Measurements from ENCODE around the gene ANKRD45.
"Not testable (repeated sequence)": the region's sequence is repeated elsewhere in the genome, so short reads cannot be mapped to it uniquely, and the experiment has no call there.

Gene ANKRD45

DNA sequence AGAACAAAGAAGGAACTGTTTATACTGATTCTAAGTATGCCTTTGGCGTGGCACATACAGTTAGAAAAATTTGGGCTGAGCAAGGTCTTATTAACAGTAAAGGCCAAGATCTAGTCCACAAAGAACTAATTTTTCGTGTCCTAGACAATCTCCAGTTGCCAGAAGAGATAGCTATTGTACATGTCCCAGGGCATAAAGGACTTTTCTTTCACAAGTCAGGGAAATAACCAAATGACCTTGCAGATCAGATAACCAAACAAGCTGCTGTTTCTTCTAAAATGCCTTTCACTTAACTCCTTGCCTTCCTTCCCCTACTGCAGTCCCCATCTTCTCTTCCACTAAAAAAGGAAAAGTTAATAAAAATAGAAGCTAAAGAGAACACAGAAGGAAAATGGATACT is 30.5 kb downstream of the ANKRD45 start:
- DNase-seq, result no peak

DNA sequence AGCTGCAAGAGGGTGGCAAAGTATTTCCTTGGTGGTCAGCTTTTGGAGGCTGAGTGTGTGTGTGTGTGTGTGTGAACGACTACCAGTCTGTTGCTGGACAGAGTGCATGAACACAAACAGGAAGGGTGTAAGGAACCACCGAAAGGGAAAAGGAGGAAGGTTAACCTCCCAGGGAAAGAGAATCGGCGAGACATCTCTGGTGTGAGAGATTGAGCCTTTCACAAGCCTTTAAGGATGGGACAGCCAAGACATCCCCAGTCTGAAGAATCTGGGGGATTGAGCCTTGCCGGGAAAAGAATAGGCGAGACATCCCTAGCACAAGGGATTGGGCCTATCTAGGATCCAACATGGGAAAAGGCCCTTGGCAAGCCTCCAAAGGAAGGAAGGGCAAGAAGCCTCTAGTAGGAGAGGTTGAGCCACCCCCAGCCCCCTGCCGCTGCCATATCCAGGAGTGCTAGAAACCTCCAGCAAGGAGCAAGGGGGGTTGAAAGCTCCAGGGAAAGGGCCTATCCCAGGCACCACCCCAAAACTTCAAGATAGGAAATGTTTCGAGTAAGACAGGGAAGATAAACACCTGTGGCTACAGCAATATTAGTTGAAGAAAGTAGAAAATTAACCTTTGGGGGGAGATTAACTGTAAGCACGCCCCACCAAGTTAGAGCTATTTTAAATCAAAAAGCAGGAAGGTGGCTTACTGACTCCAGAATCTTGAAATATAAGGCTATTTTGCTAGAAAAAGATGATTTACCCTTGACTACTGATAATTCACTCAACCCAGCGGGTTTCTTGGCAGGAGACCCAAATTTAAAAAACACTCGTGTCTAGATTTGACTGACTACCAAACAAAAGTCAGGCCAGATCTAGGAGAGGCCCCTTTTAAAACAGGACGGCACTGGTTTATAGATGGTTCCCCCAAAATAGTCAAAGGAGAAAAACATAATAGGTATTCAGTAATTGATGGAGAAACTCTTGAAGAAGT is 31.3 kb downstream of the ANKRD45 start:
- no peak for DNase-seq

GRCh38 chr1:173637236-173638042 is 32.2 kb downstream of the ANKRD45 start:
- not testable (repeated sequence) for DNase-seq

GRCh38 chr1:173635116-173635515 is 34.5 kb downstream of the ANKRD45 start, which contains the start of gene TEX50:
Gene TEX50 (plus strand): TSS chr1:173635338. CDS start chr1:173635522, 184 bp downstream.
- no peak for DNase-seq

- DNase-seq, result peak in 1 of 2 donors; percentile 11
These were observed 40.8 kb downstream of the ANKRD45 start for GRCh38 chr1:173628888-173629287.

GRCh38 chr1:173627269-173627668 is 42.4 kb downstream of the ANKRD45 start:
- DNase-seq, result no peak

DNA sequence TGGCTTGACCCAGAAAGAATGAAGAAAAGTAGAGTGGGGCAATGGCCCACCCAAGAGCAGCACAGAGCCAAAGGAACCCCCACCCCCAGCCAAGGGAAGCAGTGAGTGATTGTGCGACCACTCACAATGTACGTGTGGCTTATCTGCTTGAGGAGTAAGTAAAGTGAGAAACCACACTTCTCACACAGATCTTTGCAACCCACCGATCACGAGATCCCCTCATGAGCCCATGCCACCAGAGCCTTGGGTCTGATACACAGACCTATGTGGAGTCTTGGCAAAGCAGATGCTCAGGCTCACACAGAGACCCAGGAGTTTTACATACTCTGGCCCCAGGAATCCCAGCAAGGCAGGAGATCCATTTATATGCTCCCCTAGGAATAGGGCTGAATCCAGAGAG is 52.8 kb downstream of the ANKRD45 start:
- DNase-seq, result no peak

GRCh38 chr1:173613086-173613485 is 56.6 kb downstream of the ANKRD45 start:
- not testable (repeated sequence) for DNase-seq

- no peak for DNase-seq
These were observed 61.0 kb downstream of the ANKRD45 start for GRCh38 chr1:173608503-173609216.

DNA sequence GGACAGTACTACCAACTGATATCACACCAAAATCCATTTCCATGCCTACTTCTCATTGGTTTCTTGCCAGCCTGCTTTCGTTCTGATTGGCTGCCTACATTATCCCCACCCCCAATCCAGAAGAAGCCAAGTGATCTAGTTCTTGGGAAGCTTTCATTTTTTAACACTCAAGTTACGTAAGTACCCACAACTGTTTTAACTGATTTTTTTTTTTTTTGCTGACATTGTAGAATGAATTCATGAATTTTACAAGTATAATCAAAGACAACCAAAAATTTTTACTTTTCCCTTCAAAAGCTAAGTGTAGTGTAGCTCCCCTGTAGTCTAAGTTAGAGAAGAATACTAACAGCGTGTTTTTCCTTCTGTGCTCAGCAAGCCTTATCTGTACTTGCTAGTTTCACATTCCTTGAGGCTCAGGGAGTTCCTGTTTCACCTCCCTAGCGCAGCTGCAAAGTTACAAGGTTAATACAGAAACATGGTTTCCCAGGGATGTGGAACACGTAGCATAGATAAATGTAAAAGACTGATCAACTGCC is 66.5 kb downstream of the ANKRD45 start, which contains the start of gene SLC9C2:
SLC9C2 (minus strand) TSS at position 17 of the 536 bp plus-strand sequence. CDS start 1,296 bp downstream, outside the sequence.
- DNase-seq, result no peak

DNA sequence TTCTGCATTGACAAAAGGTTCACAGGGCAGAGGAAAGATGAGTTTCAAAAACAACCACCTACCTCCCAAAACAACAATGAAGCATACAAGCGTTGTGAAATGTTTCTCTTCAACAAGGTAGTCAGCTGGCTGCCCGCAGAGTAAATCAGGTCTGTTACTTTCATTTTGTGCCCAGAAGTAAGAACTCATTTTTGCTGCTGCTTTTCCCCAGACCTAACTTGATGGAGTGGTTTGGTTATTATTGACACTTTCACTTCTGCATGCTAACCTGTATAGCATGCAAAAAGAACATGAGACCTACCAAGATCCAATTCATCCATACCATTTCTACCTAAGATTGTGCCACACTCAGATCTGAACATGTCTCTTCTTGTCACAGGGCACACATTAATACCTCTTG is 68.1 kb downstream of the ANKRD45 start:
- peak in 1 of 2 donors; percentile 2 for DNase-seq

DNA sequence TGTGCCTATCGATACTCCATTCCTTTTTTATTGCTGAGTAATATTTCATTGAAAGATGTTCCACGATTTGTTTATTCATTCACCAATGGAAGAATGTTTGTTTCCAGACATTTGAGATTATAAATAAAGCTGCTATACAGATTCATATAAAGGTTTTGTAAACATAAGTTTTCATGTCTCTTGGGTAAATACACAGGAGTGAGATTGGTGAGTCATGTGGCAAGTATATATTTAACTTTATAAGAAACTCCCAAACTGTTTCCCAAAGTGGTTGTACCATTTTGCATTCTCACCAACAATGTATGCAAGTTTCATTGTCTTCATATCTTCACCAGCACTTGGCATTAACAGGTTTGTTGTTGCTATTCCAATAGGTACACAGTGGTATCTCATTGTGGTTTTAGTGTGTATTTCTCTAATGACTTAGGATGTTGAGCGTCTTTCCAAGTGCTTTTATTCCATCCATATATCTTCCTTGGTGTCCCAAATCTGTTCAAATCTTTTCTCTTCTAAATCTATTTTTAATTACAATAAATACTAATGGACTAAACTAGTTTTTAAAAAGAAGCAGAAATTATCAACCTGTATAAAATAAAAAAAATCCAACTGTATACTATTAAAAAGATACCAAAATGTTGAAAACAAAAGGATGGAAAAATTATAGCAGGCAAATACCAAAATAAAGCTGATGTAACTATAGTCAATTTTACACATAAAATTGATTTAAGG is 73.4 kb downstream of the ANKRD45 start:
- DNase-seq, result no peak

GRCh38 chr1:173591138-173591537 is 78.5 kb downstream of the ANKRD45 start:
- DNase-seq, result not testable (repeated sequence)

DNA sequence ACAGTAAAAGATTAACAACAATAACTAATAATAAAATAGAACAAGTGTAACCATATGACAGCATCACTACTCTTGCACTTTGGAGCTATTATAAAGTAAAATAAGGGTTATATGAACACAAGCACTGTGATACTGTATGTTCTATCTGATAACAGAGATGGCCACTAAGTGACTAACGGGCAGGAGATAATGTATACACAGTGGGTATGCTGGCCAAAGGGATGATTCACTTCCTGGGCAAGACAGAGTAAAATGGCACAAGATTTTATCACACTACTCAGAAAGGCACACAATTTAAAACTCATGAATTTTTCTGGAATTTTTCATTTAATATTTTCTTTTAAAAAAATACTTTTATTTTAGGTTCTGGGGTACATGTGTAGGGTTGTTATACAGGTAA is 79.1 kb downstream of the ANKRD45 start:
- DNase-seq, result no peak

DNA sequence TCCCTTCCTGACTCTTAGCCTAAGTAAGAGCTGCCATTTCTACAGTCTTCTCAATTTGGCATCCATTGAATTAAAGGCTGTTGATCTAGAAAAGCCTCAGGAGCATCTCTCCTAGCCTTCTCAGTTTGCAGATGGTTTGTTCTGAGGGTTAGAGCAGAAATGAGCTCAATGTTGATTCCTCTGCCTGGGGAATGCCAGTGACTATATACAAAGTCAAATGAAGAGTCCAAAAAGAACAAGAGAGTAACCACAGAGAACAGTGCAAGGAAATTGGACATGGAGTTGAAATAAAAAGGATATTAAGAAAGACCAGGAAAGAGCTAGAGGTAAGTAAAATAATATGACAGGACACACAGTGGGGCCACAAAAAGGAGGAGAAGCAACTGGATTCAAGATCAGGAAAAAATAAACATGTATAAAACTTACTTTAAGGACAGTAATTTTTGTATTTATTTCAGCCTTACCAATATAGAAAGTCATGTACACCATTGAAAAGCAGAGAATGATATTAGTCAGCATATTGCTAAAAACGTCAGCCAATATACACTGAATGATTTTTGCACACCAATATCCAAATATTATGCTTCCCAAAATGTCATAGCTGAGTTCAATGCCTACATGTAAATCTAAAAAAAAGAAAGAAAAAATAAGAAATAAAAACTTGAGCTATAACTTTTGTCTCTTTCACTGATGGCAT is 88.1 kb downstream of the ANKRD45 start:
- DNase-seq, result no peak

GRCh38 chr1:173580658-173581057 is 89.0 kb downstream of the ANKRD45 start:
- DNase-seq, result no peak

- no peak for DNase-seq
These were observed 89.6 kb downstream of the ANKRD45 start for GRCh38 chr1:173580071-173580470.

GRCh38 chr1:173573596-173573995 is 96.1 kb downstream of the ANKRD45 start:
- no peak for DNase-seq

DNA sequence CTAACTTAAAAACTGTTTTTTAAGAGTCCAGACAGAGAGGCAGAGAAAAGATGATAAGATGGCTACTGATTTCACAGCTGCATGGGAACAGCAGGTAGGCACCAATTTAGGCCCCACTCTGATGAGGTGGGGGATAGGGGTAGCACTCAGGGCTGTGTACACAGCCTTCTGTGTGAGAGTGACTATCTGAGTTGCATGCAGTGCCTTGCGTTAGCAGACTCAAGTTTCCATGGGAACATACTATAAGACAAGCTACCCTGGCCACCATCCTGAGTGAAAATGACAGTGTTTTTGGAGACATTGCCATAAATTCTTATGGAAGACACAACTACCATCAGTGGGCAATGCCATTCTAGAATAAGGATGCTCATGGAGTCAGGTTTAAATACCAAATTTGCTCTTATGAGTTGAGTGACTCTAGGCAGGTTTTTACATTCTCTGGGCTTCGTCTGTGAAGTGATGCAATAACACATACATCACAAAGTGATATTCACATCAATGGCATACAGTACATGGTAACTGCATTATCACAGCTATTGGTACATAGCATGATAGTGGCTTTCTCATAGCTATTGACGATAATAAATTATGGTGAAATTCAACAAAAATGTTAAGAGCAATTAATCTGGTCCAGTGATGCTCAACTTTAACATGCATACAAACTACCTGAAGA is 97.3 kb downstream of the ANKRD45 start:
- no peak for DNase-seq

DNA sequence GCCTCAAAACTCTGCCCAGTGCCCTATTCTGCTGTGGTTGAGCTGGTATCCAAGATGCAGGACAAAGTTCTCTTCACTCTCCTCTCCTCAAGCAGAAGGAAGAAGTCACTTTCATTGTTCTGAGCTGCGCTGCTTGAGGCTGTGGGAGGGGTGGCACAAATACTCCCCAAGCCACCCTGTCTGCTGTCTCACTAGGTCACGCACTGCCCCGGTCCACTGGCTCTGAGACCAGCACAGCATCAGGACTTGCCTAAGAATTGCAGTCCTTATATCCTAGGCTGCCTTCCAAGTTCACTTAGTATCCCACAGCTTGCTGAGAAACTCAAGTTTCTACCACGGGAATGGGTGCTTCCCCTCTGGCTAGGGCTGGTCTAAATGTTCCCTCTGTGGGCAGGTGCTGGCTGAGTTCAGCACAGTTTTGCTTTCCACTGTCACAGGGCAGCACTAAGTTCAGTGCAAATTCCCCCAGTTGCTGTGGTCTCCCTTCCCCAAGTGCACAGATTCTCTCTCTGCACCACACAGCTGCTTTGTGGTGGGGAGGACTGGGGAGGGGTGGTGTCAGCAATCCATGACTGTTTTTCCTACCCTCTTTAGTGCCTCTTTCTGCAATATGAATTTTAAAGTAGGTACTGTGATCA is 99.2 kb downstream of the ANKRD45 start:
- DNase-seq, result no peak
